SK-N-MC (cell line): ENCODE results near the gene BMP6.

Source experiments
- DNase-seq: peaks from one replicate; pipeline ENCODE4 v3.0.0-alpha.2; 2011; ENCODE audit warnings: low read depth, low spot score
- H3K27ac ChIP-seq: fragments of 200-600 bp; sonication (generic); 2 replicates; pipeline ENCODE4 v1.5.1; 2016; ENCODE audit warnings: mixed run types
- H3K36me3 ChIP-seq: fragments of 200-600 bp; sonication (generic); 2 replicates; pipeline ENCODE4 v1.6.1; 2017; ENCODE audit warnings: antibody characterized with exemption, low read length, mixed read lengths; ENCODE audit not compliant: insufficient read depth
- H3K4me3 ChIP-seq: fragments of 200-600 bp; sonication (generic); 2 replicates; pipeline ENCODE4 v1.5.1; 2016
- H3K9ac ChIP-seq: fragments of 200-600 bp; sonication (generic); 2 replicates; pipeline ENCODE4 v1.8.0; 2017; ENCODE audit warnings: mixed run types, mixed read lengths; ENCODE audit not compliant: insufficient read length
- H3K9me3 ChIP-seq: fragments of 200-600 bp; sonication (generic); 2 replicates; pipeline ENCODE4 v1.6.1; 2017; ENCODE audit warnings: low read depth, mild to moderate bottlenecking, antibody characterized with exemption, low read length, moderate library complexity, mixed read lengths
- EZH2 ChIP-seq: fragments of 200-600 bp; sonication (generic); IDR thresholded peaks from one replicate; pipeline ENCODE4 v1.6.1; 2017; ENCODE audit warnings: antibody characterized with exemption
- FOXP2 ChIP-seq: optimal IDR thresholded peaks from 2 replicates; pipeline ENCODE3; 2011; ENCODE audit warnings: mild to moderate bottlenecking, moderate library complexity; ENCODE audit not compliant: insufficient read depth; ENCODE audit errors: extremely low read length, control extremely low read depth
- POLR2AphosphoS5 ChIP-seq: IDR thresholded peaks from 2 replicates; pipeline ENCODE4 v1.6.1; 2012; ENCODE audit warnings: mild to moderate bottlenecking, low read depth, low read length, borderline replicate concordance

BMP6 gene

DNA sequence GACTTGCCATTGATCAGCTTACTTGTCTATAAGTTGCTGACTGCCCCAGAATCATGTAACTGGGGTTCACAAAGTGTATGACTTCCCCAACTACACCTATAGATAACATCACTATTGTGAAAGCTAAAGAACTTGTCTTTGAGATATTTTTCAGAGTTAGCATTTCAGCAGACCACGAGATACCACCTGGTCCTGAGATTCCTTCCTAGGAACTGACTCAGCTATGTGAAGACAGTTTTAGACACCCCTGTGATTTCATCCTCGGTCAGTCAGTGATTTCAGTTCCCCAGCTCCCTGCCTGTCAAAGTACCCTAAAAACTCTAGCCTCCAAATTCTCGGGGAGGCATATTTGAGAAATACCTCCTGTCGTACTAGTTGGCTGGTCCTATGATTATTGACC is 122.3 kb downstream of the BMP6 start:
- TF ChIP-seq EZH2 (no peak), POLR2AphosphoS5 (no peak), FOXP2 (no peak)
- H3K9ac ChIP-seq, result no peak overlapping the region

DNA sequence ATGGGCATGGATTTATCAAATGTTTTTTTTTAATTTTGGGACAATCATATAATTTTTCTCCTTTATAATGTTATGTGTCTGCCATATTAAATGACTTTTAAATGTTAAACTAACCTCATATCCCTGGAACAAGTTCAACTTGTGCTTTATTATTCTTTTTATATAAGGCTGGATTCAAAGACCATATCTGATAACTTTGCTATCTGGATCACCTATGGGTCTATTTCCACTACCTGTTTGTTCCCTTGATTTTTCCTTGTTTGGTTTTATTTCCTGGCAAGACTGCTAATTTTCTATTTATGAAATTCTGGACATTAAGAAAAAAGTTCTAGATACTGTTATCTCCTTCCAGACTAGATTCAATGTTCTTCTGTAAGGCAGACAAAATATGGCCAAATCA is 125.9 kb downstream of the BMP6 start:
- no peaks in the 10 kb centered on the region for H3K36me3 ChIP-seq
- TF ChIP-seq FOXP2 (no peak), POLR2AphosphoS5 (no peak), EZH2 (no peak)
- H3K27ac ChIP-seq, result no peak overlapping the region

More for the DNA sequence above, 122.3 kb downstream of the BMP6 start:
- Histone ChIP-seq H3K9me3 (peaks cover 9% of the 10 kb centered on the region; the same call in 1 of the 2 replicates), H3K36me3 (no peaks in the 10 kb centered on the region), H3K27ac (no peak overlapping the region), H3K4me3 (no peak overlapping the region)
- DNase-seq, result no peak

DNA sequence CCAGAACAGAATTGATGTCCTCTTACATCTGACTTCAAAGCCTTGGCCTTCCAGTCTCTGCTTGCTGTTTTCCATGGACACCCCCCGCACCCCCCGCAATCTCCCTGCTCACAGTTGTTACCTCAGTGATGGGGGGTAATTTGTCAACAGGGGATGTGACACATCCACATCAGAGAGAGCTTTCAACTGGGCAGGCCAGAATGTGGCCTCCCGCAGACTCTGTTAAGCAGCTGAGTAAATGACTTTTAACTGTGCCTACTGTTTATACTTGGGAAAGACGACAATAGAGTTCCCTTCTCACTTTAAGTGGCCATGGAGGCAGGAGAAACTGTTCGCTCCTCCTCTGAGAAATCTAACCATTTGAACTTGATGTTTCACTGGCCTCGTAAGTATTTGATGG is 133.7 kb downstream of the BMP6 start:
- Histone ChIP-seq H3K36me3 (peaks cover 8% of the 10 kb centered on the region; the same call in 1 of the 2 replicates), H3K9me3 (no peaks in the 10 kb centered on the region), H3K9ac (no peak overlapping the region), H3K27ac (no peak overlapping the region), H3K4me3 (no peak overlapping the region)
- no peak for TF ChIP-seq FOXP2
- TF ChIP-seq POLR2AphosphoS5, result no peak
- TF ChIP-seq EZH2, result no peak
- no peak for DNase-seq

More for the DNA sequence above, 125.9 kb downstream of the BMP6 start:
- no peak overlapping the region for H3K4me3 ChIP-seq
- no peak overlapping the region for H3K9ac ChIP-seq
- no peak for DNase-seq
- H3K9me3 ChIP-seq, result peaks cover 9% of the 10 kb centered on the region; the same call in 1 of the 2 replicates

DNA sequence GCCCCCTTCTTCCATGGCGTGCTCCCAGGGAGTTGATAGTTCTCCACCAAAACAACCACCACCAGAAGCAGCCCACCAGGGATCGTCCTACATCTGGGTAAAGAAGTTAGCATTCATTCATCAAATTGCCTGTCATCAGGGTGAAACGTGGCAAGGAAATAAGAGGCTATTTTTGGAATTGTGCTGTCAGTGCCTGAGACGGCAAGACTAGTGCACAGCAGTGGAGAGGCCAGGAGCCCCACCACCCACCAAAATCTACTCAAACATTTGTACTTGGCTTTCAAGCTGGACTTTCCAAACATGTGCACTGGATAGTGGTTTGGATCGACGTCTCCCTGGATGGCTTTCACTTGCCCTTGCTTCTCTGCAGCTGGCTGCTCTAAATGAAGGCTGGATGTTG is 139.9 kb downstream of the BMP6 start:
- Histone ChIP-seq H3K4me3 (no peak overlapping the region), H3K9ac (no peak overlapping the region), H3K36me3 (peaks cover 8% of the 10 kb centered on the region; the same call in 1 of the 2 replicates), H3K27ac (no peak overlapping the region), H3K9me3 (no peaks in the 10 kb centered on the region)
- TF ChIP-seq POLR2AphosphoS5, result no peak
- TF ChIP-seq EZH2, result no peak
- no peak for TF ChIP-seq FOXP2
- DNase-seq, result no peak

DNA sequence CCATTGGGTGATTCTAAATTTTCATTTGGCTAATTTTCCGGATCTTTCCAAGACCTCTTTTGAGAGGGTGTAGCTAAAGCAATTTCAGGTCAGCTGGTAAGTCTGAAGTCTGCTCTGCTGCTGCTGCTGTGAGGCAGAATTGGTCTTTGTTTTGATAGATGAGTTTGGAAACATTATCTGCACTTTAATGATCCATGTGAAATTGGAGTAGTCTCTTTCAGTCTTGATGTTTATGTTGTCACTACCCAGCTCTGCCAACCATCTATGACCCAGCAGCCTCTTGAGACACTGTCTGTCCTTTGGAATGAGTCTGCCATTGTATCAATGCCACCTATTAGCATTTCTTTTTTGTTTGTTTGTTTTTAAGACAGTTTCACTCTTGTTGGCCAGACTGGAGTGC is 140.6 kb downstream of the BMP6 start:
- TF ChIP-seq POLR2AphosphoS5, result no peak
- TF ChIP-seq EZH2, result no peak
- TF ChIP-seq FOXP2, result no peak
- H3K27ac ChIP-seq, result no peak overlapping the region
- DNase-seq, result no peak
- H3K9ac ChIP-seq, result no peak overlapping the region
- H3K9me3 ChIP-seq, result no peaks in the 10 kb centered on the region
- peaks cover 8% of the 10 kb centered on the region; the same call in 1 of the 2 replicates for H3K36me3 ChIP-seq
- no peak overlapping the region for H3K4me3 ChIP-seq

DNA sequence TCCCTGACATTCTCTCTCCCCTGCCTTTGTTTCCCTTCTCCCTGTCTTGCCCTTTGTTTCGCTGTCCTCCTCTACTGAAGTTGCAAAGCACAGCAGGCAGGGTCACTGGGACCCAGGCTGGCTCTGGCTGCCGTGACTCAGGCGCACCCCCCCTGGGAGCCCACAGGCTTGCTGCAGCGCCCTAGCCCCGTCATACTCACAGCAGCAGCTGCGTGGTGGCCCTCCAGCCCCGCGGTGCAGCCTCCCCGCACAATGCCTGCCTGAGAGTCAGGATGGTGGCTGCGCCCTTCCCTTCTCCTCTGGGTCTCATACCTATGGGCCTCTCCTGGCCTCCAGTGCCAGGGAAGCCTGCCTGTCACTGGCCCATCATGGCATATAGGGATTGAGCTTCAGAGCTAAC is 143.0 kb downstream of the BMP6 start:
- no peak for DNase-seq
- no peak overlapping the region for H3K4me3 ChIP-seq
- no peaks in the 10 kb centered on the region for H3K9me3 ChIP-seq
- no peak overlapping the region for H3K27ac ChIP-seq
- no peaks in the 10 kb centered on the region; the same call in 1 of the 2 replicates for H3K36me3 ChIP-seq
- H3K9ac ChIP-seq, result no peak overlapping the region
- TF ChIP-seq FOXP2, result no peak
- no peak for TF ChIP-seq POLR2AphosphoS5
- no peak for TF ChIP-seq EZH2

DNA sequence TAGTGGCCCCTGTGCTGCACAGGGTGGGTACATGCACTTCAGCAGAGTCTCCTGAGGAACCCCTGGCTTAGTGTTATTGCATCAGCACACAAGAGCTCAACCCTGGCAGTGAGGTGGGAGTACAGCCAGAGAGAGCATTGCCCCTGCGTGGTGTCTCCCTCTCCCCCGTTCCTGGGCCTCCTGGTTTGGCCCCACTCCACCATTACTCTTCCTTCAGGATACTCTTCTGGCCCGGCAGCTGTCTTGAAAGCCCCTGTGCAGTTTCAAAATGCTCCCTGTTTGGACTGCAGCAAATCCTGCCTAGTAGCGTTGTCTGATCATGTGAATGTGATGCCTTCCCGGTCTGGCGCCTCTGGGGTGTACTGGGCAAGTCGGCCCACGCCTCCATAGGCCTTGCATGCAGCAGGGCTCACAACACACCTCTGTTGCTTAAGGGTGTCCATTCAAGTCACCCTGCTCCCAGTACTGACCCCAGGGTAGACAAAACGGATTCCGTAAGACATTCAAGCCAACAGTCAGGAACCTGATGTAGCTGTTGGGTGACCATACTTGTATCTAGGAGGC is 152.6 kb downstream of the BMP6 start:
- H3K27ac ChIP-seq, result no peak overlapping the region; the same call in 1 of the 2 replicates
- H3K4me3 ChIP-seq, result no peak overlapping the region
- H3K9ac ChIP-seq, result no peak overlapping the region
- no peak for DNase-seq
- TF ChIP-seq POLR2AphosphoS5 (no peak), FOXP2 (no peak), EZH2 (no peak)
- H3K36me3 ChIP-seq, result peaks cover 43% of the 10 kb centered on the region
- H3K9me3 ChIP-seq, result no peaks in the 10 kb centered on the region

DNA sequence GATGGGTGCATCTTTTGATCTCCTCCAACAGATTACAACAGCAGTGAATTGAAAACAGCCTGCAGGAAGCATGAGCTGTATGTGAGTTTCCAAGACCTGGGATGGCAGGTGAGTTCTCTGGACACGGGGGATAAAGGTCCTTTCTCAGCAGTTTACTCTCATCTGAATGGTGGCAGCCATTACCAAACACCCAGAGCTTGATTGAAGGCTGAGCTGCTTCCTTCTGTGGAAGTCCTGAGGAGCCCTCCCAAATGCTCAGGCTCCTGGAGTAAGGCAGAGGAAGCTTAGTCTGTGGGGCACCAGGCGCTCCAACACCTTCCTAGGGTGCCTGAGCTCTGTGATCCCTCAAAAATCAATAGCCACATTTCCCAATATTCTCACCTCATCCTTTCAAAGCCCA is 153.1 kb downstream of the BMP6 start:
- Histone ChIP-seq H3K9me3 (no peaks in the 10 kb centered on the region), H3K27ac (no peak overlapping the region), H3K36me3 (peaks cover 48% of the 10 kb centered on the region), H3K4me3 (no peak overlapping the region), H3K9ac (no peak overlapping the region)
- TF ChIP-seq EZH2 (no peak), POLR2AphosphoS5 (no peak), FOXP2 (no peak)
- DNase-seq, result no peak

DNA sequence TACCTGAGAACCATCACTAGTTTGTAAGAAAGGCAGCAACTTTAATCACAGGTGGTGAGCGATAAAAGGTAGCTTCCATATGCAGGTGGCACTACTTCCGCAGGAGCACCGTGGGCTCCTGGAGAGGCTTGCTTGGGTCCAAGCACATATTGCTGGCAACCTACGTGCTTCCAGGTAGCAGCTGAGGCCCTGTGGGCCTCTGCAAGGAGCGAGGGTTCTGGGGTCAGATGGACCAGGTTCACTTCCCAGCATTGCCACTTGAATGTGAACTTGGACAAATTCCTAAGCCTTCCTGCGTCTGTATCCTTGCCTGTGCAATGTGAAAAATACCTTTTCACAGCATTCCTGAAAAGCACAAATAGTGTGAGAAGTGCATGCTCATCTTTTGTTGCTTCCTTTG is 153.7 kb downstream of the BMP6 start:
- Histone ChIP-seq H3K4me3 (no peak overlapping the region), H3K9me3 (no peaks in the 10 kb centered on the region), H3K9ac (no peak overlapping the region), H3K36me3 (peaks cover 54% of the 10 kb centered on the region), H3K27ac (no peak overlapping the region)
- TF ChIP-seq FOXP2 (no peak), EZH2 (no peak), POLR2AphosphoS5 (no peak)
- no peak for DNase-seq
